Neural crest cell (in vitro differentiated cells): ENCODE results near the gene ZBBX. TPM values are rescaled to one million over a fixed set of nuclear protein-coding genes. Genes with fewer than 3 reads are reported as not detected.

ENCODE experiments used
- DNase-seq: peaks from one replicate; pipeline ENCODE4 v3.0.0; 2021; ENCODE audit warnings: low read depth, mixed read lengths, low spot score
- H3K27ac Mint-ChIP-seq: one replicate; pipeline ENCODE4 v1.8.0; 2021; ENCODE audit warnings: mild to moderate bottlenecking, mixed read lengths; ENCODE audit not compliant: unreplicated experiment
- H3K27me3 Mint-ChIP-seq: 2 replicates; pipeline ENCODE4 v1.8.0; 2021; ENCODE audit warnings: low read depth, mild to moderate bottlenecking, mixed read lengths
- H3K36me3 Mint-ChIP-seq: 2 replicates; pipeline ENCODE4 v1.8.0; 2021; ENCODE audit warnings: low read depth, mild to moderate bottlenecking, mixed read lengths
- H3K4me1 Mint-ChIP-seq: 2 replicates; pipeline ENCODE4 v1.8.0; 2021; ENCODE audit warnings: mixed read lengths
- H3K4me3 Mint-ChIP-seq: one replicate; pipeline ENCODE4 v1.8.0; 2021; ENCODE audit warnings: mild to moderate bottlenecking, mixed read lengths
- H3K9me3 Mint-ChIP-seq: 2 replicates; pipeline ENCODE4 v1.8.0; 2021; ENCODE audit warnings: mixed read lengths
- CTCF ChIP-seq: fragments of 200-600 bp; sonication (generic); conservative IDR thresholded peaks from 2 replicates; pipeline ENCODE4 v1.5.0; 2021; ENCODE audit warnings: antibody characterized with exemption, mild to moderate bottlenecking
- total RNA-seq: library from RNA; stranded (reverse); gene quantifications from 2 replicates; pipeline ENCODE4 v1.2.1, GENCODE V29; 2021

ZBBX gene
- total RNA-seq, 1 donor from 2014 or later, result 1.6 TPM

GRCh38 chr3:167361306-167361705, 18.8 kb downstream of the ZBBX start:
- no peak for DNase-seq
- H3K9me3 Mint-ChIP-seq, result peaks cover 6% of the 10 kb centered on the region
- H3K4me1 Mint-ChIP-seq, result no peaks in the 10 kb centered on the region
- H3K27me3 Mint-ChIP-seq, result no peaks in the 10 kb centered on the region
- no peak overlapping the region for H3K4me3 Mint-ChIP-seq
- TF ChIP-seq CTCF, result no peak
- no peak overlapping the region for H3K27ac Mint-ChIP-seq
- H3K36me3 Mint-ChIP-seq, result peaks cover 2% of the 10 kb centered on the region

GRCh38 chr3:167355446-167355845, 24.7 kb downstream of the ZBBX start:
- no peak overlapping the region for H3K27ac Mint-ChIP-seq
- TF ChIP-seq CTCF, result no peak
- H3K9me3 Mint-ChIP-seq, result peaks cover 6% of the 10 kb centered on the region
- no peak overlapping the region for H3K4me3 Mint-ChIP-seq
- H3K4me1 Mint-ChIP-seq, result no peaks in the 10 kb centered on the region
- no peaks in the 10 kb centered on the region for H3K27me3 Mint-ChIP-seq
- H3K36me3 Mint-ChIP-seq, result peaks cover 2% of the 10 kb centered on the region
- no peak for DNase-seq

DNA sequence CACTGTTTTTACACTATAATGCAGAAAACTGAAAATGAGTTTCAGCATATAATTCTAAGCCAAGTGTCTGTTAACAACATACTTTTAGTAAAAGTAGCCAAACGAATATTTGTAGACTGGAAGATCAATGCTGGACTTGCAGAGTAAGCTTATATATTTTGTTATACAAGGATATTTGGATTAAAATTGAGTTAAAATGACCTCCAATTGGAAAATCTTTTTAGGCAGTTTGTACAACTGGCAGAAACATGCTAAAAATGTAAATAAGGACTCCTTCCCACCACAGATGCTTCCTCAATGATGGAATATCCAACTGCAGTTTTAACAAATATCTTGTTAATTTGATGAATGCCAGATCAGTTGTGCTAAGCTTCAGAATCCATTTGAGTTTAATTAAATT, 25.3 kb downstream of the ZBBX start:
- no peak for TF ChIP-seq CTCF
- no peaks in the 10 kb centered on the region for H3K4me1 Mint-ChIP-seq
- H3K9me3 Mint-ChIP-seq, result peaks cover 6% of the 10 kb centered on the region
- H3K4me3 Mint-ChIP-seq, result no peak overlapping the region
- no peaks in the 10 kb centered on the region for H3K27me3 Mint-ChIP-seq
- peaks cover 2% of the 10 kb centered on the region for H3K36me3 Mint-ChIP-seq
- no peak for DNase-seq
- no peak overlapping the region for H3K27ac Mint-ChIP-seq

DNA sequence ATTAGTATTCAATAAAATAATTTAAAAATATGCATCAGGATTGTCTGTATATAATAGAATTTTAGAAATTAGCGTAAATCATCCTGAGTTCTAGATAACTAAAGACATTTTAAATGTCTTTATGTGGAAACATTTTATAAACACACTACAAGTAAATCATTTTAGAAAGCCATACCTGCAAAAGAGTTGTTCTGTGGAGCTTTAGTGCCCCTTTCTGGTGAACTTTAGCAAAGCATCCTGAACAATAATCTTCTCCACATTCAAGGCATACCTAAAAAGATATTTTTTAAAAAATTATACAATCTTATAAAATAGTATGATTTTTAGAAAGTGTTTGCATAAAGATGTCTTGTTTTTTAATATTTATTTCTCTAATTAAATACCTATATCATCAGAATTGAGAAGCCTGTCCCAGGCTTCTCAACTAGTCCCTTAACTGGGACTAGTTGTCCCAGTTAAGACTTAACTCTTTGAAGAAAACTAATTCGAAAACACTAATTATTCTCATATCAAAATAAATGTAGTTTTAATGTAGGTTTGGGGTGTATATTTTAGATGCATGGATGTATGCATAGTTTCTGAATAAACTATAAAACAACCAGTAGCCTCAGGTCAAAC, 29.7 kb downstream of the ZBBX start:
- Mint-ChIP-seq H3K4me3 (no peak overlapping the region), H3K27ac (no peak overlapping the region), H3K9me3 (no peaks in the 10 kb centered on the region), H3K27me3 (no peaks in the 10 kb centered on the region), H3K4me1 (no peaks in the 10 kb centered on the region), H3K36me3 (no peaks in the 10 kb centered on the region)
- peak; percentile 9 for DNase-seq
- TF ChIP-seq CTCF, result peak; percentile 94

DNA sequence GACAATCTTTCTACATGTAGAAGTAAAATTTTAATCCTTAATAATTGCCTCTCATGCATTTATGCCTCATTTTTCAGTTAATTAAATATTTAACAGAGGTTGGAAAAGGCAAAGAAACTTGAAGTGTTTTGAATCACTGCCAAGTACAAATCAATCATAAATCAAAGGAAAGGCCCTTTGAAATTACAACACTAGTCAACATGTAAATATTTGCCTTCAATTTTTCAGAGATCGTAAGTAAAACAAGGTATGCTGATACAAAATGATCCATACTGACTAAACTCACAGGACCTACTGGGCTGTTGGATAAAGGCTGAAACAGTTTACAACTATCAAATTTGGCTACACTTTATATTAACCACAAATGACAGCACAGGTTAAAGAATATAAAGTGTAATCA, 33.9 kb downstream of the ZBBX start:
- H3K4me3 Mint-ChIP-seq, result no peak overlapping the region
- peaks cover 4% of the 10 kb centered on the region for H3K4me1 Mint-ChIP-seq
- no peak overlapping the region for H3K27ac Mint-ChIP-seq
- no peaks in the 10 kb centered on the region for H3K36me3 Mint-ChIP-seq
- no peaks in the 10 kb centered on the region for H3K9me3 Mint-ChIP-seq
- no peak for DNase-seq
- H3K27me3 Mint-ChIP-seq, result no peaks in the 10 kb centered on the region
- no peak for TF ChIP-seq CTCF
